Measurements from ENCODE around the gene ADAT3.
"Not testable (repeated sequence)": the region's sequence is repeated elsewhere in the genome, so short reads cannot be mapped to it uniquely, and the experiment has no call there.

Gene ADAT3

GRCh38 chr19:1875265-1875645 lies 29.9 kb upstream of the ADAT3 start:
- H2BK120ac ChIP-seq (ENCODE audit: insufficient read depth, low read length, poor library complexity); H3K9me3 ChIP-seq (ENCODE audit: insufficient read depth, low read depth, low read length); H4K91ac ChIP-seq (ENCODE audit: low read depth, low read length); H3K79me1 ChIP-seq (ENCODE audit: low read length); DNase-seq; H2BK5ac ChIP-seq (ENCODE audit: low read depth, low read length, poor library complexity); H3K27me3 ChIP-seq (ENCODE audit: insufficient read depth, low read length); H2AFZ ChIP-seq (ENCODE audit: insufficient read depth, low read length, poor library complexity); H4K12ac ChIP-seq (ENCODE audit: low read depth, low read length); H3K23ac ChIP-seq (ENCODE audit: low read length); H3K14ac ChIP-seq (ENCODE audit: low read length); H4K8ac ChIP-seq (ENCODE audit: low read depth, low read length); H2AK5ac ChIP-seq (ENCODE audit: low read length); H2BK12ac ChIP-seq (ENCODE audit: low read length); H3K18ac ChIP-seq (ENCODE audit: low read length): not testable (repeated sequence)
- Histone ChIP-seq H3K79me2 (ENCODE audit: control insufficient read depth, insufficient read depth, low read length, poor library complexity) (peaks cover 14% of the 10 kb centered on the region), H3K36me3 (ENCODE audit: control insufficient read depth in 1 of 2, insufficient read depth in 2 of 2, low read length in 2 of 2) (peaks cover 17 to 29% of the 10 kb centered on the region in 2 experiments), H3K27ac (ENCODE audit: low read depth, low read length) (peak overlapping the region; percentile 42), H3K4me2 (ENCODE audit: low read length) (peak overlapping the region; percentile 70), H3K4me3 (ENCODE audit: low read depth, low read length) (peak overlapping the region; percentile 95), H3K4ac (ENCODE audit: low read depth, low read length) (peak overlapping the region; percentile 69), H3K9ac (ENCODE audit: low read length) (peak overlapping the region; percentile 94), H3K4me1 (ENCODE audit: control insufficient read depth in 1 of 2, insufficient read depth in 2 of 2, low read length in 2 of 2) (peaks cover 10 to 11% of the 10 kb centered on the region in 2 experiments)
- no CpG with 5 or more reads among the region's 11 CpGs for WGBS (ENCODE audit: extremely low coverage, insufficient coverage, insufficient read length)

DNA sequence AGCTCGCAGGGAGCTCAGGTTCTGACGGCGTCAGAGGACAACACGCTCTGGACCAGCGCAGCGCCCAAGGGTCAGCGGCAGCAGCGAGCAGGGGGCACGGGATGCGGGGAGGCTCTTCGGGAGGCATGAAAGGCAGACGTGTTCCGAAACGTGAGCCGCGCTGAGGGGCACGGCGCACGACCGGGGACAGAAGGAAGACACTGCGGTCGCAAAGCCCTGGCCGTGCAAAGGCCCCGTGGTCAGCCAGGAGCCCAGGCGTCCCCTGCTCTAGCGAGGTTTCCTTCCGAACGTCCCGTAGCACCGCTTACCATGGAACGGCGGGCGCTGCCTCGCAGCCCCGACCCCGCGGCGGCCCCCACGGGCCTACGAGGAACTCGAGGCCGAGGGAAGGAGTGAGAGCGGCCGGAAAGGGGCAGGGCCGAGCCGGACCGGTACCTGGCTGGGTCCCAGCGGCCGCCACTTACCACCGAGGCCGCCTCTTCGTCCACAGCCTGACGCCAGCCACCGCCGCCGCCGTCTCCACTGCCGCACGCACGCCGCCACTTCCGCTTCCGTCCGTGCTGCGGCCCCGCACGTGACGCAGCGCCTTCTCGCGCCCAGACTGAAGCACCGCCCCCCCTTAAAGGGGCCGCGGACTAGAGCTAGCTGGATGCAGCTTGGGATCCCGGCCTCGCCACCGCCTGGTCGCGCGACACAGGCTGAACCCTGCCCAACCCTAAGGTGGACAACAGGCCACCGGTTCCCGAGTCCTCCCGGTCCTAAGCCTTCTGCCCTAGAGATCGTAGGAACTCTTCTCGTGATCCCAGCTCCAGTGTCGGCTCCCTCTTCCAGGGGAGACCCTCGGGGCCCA lies 29.3 kb upstream of the ADAT3 start:
- Histone ChIP-seq H4K8ac (ENCODE audit: low read depth, low read length) (peak overlapping the region; percentile 83), H3K4me2 (ENCODE audit: low read length) (peak overlapping the region; percentile 70), H2BK5ac (ENCODE audit: low read depth, low read length, poor library complexity) (peak overlapping the region; percentile 66), H3K27ac (ENCODE audit: low read depth, low read length) (peak overlapping the region; percentile 42), H3K14ac (ENCODE audit: low read length) (peak overlapping the region; percentile 87), H3K23ac (ENCODE audit: low read length) (no peak overlapping the region), H3K79me1 (ENCODE audit: low read length) (peaks cover 10% of the 10 kb centered on the region), H3K4me3 (ENCODE audit: low read depth, low read length) (peak overlapping the region; percentile 95), H3K18ac (ENCODE audit: low read length) (peak overlapping the region; percentile 79), H3K9me3 (ENCODE audit: insufficient read depth, low read depth, low read length) (peaks cover 4% of the 10 kb centered on the region), H3K4me1 (ENCODE audit: control insufficient read depth in 1 of 2, insufficient read depth in 2 of 2, low read length in 2 of 2) (peaks cover 10 to 11% of the 10 kb centered on the region in 2 experiments), H3K9ac (ENCODE audit: low read length) (peak overlapping the region; percentile 94), H4K12ac (ENCODE audit: low read depth, low read length) (peak overlapping the region; percentile 45), H2BK12ac (ENCODE audit: low read length) (peak overlapping the region; percentile 2), H2BK120ac (ENCODE audit: insufficient read depth, low read length, poor library complexity) (peak overlapping the region; percentile 34), H3K27me3 (ENCODE audit: insufficient read depth, low read length) (no peaks in the 10 kb centered on the region), H3K4ac (ENCODE audit: low read depth, low read length) (peak overlapping the region; percentile 69), H4K91ac (ENCODE audit: low read depth, low read length) (peak overlapping the region; percentile 86), H2AK5ac (ENCODE audit: low read length) (peak overlapping the region; percentile 61), H3K36me3 (ENCODE audit: control insufficient read depth in 1 of 2, insufficient read depth in 2 of 2, low read length in 2 of 2) (peaks cover 20 to 33% of the 10 kb centered on the region in 2 experiments), H3K79me2 (ENCODE audit: control insufficient read depth, insufficient read depth, low read length, poor library complexity) (peaks cover 14% of the 10 kb centered on the region), H2AFZ (ENCODE audit: insufficient read depth, low read length, poor library complexity) (peak overlapping the region; percentile 67)
- no CpG with 5 or more reads among the region's 87 CpGs for WGBS (ENCODE audit: extremely low coverage, insufficient coverage, insufficient read length)
- DNase-seq, result peak; percentile 93 to 94

GRCh38 chr19:1876496-1877279 lies 28.5 kb upstream of the ADAT3 start:
- peaks cover 18 to 28% of the 10 kb centered on the region in 2 experiments for H3K36me3 ChIP-seq (ENCODE audit: control insufficient read depth in 1 of 2, insufficient read depth in 2 of 2, low read length in 2 of 2)
- H3K9me3 ChIP-seq (ENCODE audit: insufficient read depth, low read depth, low read length); H2BK12ac ChIP-seq (ENCODE audit: low read length); DNase-seq; H3K79me1 ChIP-seq (ENCODE audit: low read length); H3K23ac ChIP-seq (ENCODE audit: low read length); H3K27me3 ChIP-seq (ENCODE audit: insufficient read depth, low read length): not testable (repeated sequence)
- H2BK120ac ChIP-seq (ENCODE audit: insufficient read depth, low read length, poor library complexity), result peak overlapping the region; percentile 26
- H3K9ac ChIP-seq (ENCODE audit: low read length), result peak overlapping the region; percentile 10
- H2BK5ac ChIP-seq (ENCODE audit: low read depth, low read length, poor library complexity), result peak overlapping the region; percentile 3
- H3K4me3 ChIP-seq (ENCODE audit: low read depth, low read length), result peak overlapping the region; percentile 95
- peak overlapping the region; percentile 53 for H3K4ac ChIP-seq (ENCODE audit: low read depth, low read length)
- H3K4me2 ChIP-seq (ENCODE audit: low read length), result peak overlapping the region; percentile 70
- peak overlapping the region; percentile 87 for H3K14ac ChIP-seq (ENCODE audit: low read length)
- peak overlapping the region; percentile 46 for H2AK5ac ChIP-seq (ENCODE audit: low read length)
- H3K27ac ChIP-seq (ENCODE audit: low read depth, low read length), result peak overlapping the region; percentile 15
- H4K12ac ChIP-seq (ENCODE audit: low read depth, low read length), result peak overlapping the region; percentile 10
- peak overlapping the region; percentile 67 for H4K91ac ChIP-seq (ENCODE audit: low read depth, low read length)
- H4K8ac ChIP-seq (ENCODE audit: low read depth, low read length), result peak overlapping the region; percentile 43
- peak overlapping the region; percentile 37 for H2AFZ ChIP-seq (ENCODE audit: insufficient read depth, low read length, poor library complexity)
- no CpG with 5 or more reads among the region's 53 CpGs for WGBS (ENCODE audit: extremely low coverage, insufficient coverage, insufficient read length)
- H3K4me1 ChIP-seq (ENCODE audit: control insufficient read depth in 1 of 2, insufficient read depth in 2 of 2, low read length in 2 of 2), result peaks cover 10 to 11% of the 10 kb centered on the region in 2 experiments
- H3K79me2 ChIP-seq (ENCODE audit: control insufficient read depth, insufficient read depth, low read length, poor library complexity), result peaks cover 14% of the 10 kb centered on the region
- H3K18ac ChIP-seq (ENCODE audit: low read length), result peak overlapping the region; percentile 59

- not testable (repeated sequence) for H3K4ac ChIP-seq (ENCODE audit: low read depth, low read length); H3K27ac ChIP-seq (ENCODE audit: low read depth, low read length); H4K91ac ChIP-seq (ENCODE audit: low read depth, low read length); H2AFZ ChIP-seq (ENCODE audit: insufficient read depth, low read length, poor library complexity); H2AK5ac ChIP-seq (ENCODE audit: low read length); H3K4me3 ChIP-seq (ENCODE audit: low read depth, low read length); H3K9me3 ChIP-seq (ENCODE audit: insufficient read depth, low read depth, low read length); H3K9ac ChIP-seq (ENCODE audit: low read length); H3K14ac ChIP-seq (ENCODE audit: low read length); H2BK5ac ChIP-seq (ENCODE audit: low read depth, low read length, poor library complexity); H3K79me1 ChIP-seq (ENCODE audit: low read length); H3K27me3 ChIP-seq (ENCODE audit: insufficient read depth, low read length); DNase-seq; H2BK120ac ChIP-seq (ENCODE audit: insufficient read depth, low read length, poor library complexity); H3K23ac ChIP-seq (ENCODE audit: low read length); H4K8ac ChIP-seq (ENCODE audit: low read depth, low read length); H3K18ac ChIP-seq (ENCODE audit: low read length); H4K12ac ChIP-seq (ENCODE audit: low read depth, low read length); H2BK12ac ChIP-seq (ENCODE audit: low read length)
- peaks cover 12 to 16% of the 10 kb centered on the region in 2 experiments for H3K4me1 ChIP-seq (ENCODE audit: control insufficient read depth in 1 of 2, insufficient read depth in 2 of 2, low read length in 2 of 2)
- H3K79me2 ChIP-seq (ENCODE audit: control insufficient read depth, insufficient read depth, low read length, poor library complexity), result peaks cover 19% of the 10 kb centered on the region
- no CpG with 5 or more reads among the region's 47 CpGs for WGBS (ENCODE audit: extremely low coverage, insufficient coverage, insufficient read length)
- H3K36me3 ChIP-seq (ENCODE audit: control insufficient read depth in 1 of 2, insufficient read depth in 2 of 2, low read length in 2 of 2), result peaks cover 18 to 26% of the 10 kb centered on the region in 2 experiments
- H3K4me2 ChIP-seq (ENCODE audit: low read length), result peak overlapping the region; percentile 24
Measured at GRCh38 chr19:1877280-1877660, 27.9 kb upstream of the ADAT3 start.

Data from trophoblast cell (in vitro differentiated cells and primary cell).